CD14-positive monocyte (primary cell): ENCODE measurements around the gene LIN7B. TPM values are rescaled to one million over a fixed set of nuclear protein-coding genes. Genes with fewer than 3 reads are reported as not detected.
"Not testable (repeated sequence)": the region's sequence is repeated elsewhere in the genome, so short reads cannot be mapped to it uniquely, and the experiment has no call there.

Source experiments
- DNase-seq, 3 donors: peaks; one replicate each; pipeline ENCODE4 v3.0.0-alpha.2; 2011 to 2022
- H2AFZ ChIP-seq: 2 replicates; pipeline ENCODE4 v1.6.0; 2012; ENCODE audit warnings: mild to moderate bottlenecking, low read depth, low read length, inconsistent platforms; ENCODE audit not compliant: insufficient read depth, poor library complexity, severe bottlenecking
- H3K27ac ChIP-seq, 2 donors: 1 replicate in 1 of 2; 2 replicates in 1 of 2; pipeline ENCODE4 v1.5.1; 2012 to 2013; ENCODE audit warnings: low read length in 2 of 2, control low read depth in 1 of 2, inconsistent platforms in 1 of 2, low read depth in 1 of 2, mild to moderate bottlenecking in 1 of 2
- H3K27me3 ChIP-seq, 2 donors: one replicate each; pipeline versions ENCODE4 v1.6.0 to v1.6.1; 2011 to 2013; ENCODE audit warnings: low read length in 2 of 2; ENCODE audit not compliant: control insufficient read depth in 2 of 2, insufficient read depth in 2 of 2
- H3K36me3 ChIP-seq, 2 donors: replicated peaks in 1 of 2; 1 replicate in 1 of 2; 2 replicates in 1 of 2; pipeline versions ENCODE4 v1.5.1 to v1.6.1; 2012 to 2013; ENCODE audit warnings: low read length in 2 of 2, control low read depth in 1 of 2, inconsistent platforms in 1 of 2, mild to moderate bottlenecking in 1 of 2; ENCODE audit not compliant: insufficient read depth in 2 of 2, control insufficient read depth in 1 of 2
- H3K4me1 ChIP-seq, 2 donors: 1 replicate in 1 of 2; 2 replicates in 1 of 2; pipeline versions ENCODE4 v1.5.1 to v1.6.1; 2012 to 2013; ENCODE audit warnings: low read length in 2 of 2, control low read depth in 1 of 2, inconsistent platforms in 1 of 2, mild to moderate bottlenecking in 1 of 2, moderate library complexity in 1 of 2; ENCODE audit not compliant: insufficient read depth in 2 of 2, control insufficient read depth in 1 of 2
- H3K4me2 ChIP-seq: replicated peaks from 2 replicates; pipeline ENCODE3; 2012; ENCODE audit warnings: low read length, moderate library complexity, mild to moderate bottlenecking; ENCODE audit not compliant: poor library complexity, severe bottlenecking; ENCODE audit errors: extremely low read depth
- H3K4me3 ChIP-seq, 3 experiments: fragments of 200-600 bp in 1 of 3; sonication (generic) in 1 of 3; replicated peaks in 1 of 3; 1 replicate in 2 of 3; 2 replicates in 1 of 3; pipeline ENCODE4 v1.5.1; 2011 to 2013; ENCODE audit warnings: low read length in 3 of 3, mild to moderate bottlenecking in 3 of 3, control low read depth in 2 of 3, low read depth in 2 of 3, inconsistent platforms in 1 of 3, moderate library complexity in 1 of 3
- H3K79me2 ChIP-seq: 2 replicates; pipeline ENCODE4 v1.6.0; 2012; ENCODE audit warnings: mild to moderate bottlenecking, control low read depth, inconsistent platforms, low read length, moderate library complexity; ENCODE audit not compliant: insufficient read depth
- H3K9ac ChIP-seq: 2 replicates; pipeline ENCODE4 v1.6.0; 2017; ENCODE audit warnings: low read length, mild to moderate bottlenecking; ENCODE audit not compliant: insufficient read depth, poor library complexity, severe bottlenecking
- H3K9me3 ChIP-seq, 2 donors: replicated peaks in 1 of 2; 1 replicate in 1 of 2; 2 replicates in 1 of 2; pipeline versions ENCODE4 v1.5.1 to v1.6.1; 2012 to 2013; ENCODE audit warnings: low read length in 2 of 2, control low read depth in 1 of 2; ENCODE audit not compliant: control insufficient read depth in 1 of 2, insufficient read depth in 1 of 2
- H4K20me1 ChIP-seq: 2 replicates; pipeline ENCODE4 v1.6.0; 2012; ENCODE audit warnings: mild to moderate bottlenecking, low read length, control low read depth, moderate library complexity; ENCODE audit not compliant: insufficient read depth
- H3K27ac Mint-ChIP-seq, 7 donors: one replicate each; pipeline ENCODE4 v1.8.0; 2020; ENCODE audit warnings: mild to moderate bottlenecking in 7 of 7, mixed read lengths in 7 of 7, moderate library complexity in 6 of 7, inconsistent platforms in 2 of 7
- H3K27me3 Mint-ChIP-seq, 3 donors: one replicate each; pipeline ENCODE4 v1.8.0; 2021 to 2022; ENCODE audit warnings: low read depth in 3 of 3, mild to moderate bottlenecking in 3 of 3, mixed read lengths in 3 of 3, moderate library complexity in 3 of 3, inconsistent platforms in 1 of 3
- H3K36me3 Mint-ChIP-seq, 2 donors: one replicate each; pipeline ENCODE4 v1.8.0; 2020; ENCODE audit warnings: mixed read lengths in 2 of 2, inconsistent platforms in 1 of 2, mild to moderate bottlenecking in 1 of 2
- H3K4me1 Mint-ChIP-seq: one replicate; pipeline ENCODE4 v1.8.0; 2020; ENCODE audit warnings: mild to moderate bottlenecking, mixed read lengths
- H3K4me3 Mint-ChIP-seq, 2 donors: one replicate each; pipeline ENCODE4 v1.8.0; 2020; ENCODE audit warnings: mild to moderate bottlenecking in 2 of 2, mixed read lengths in 2 of 2, moderate library complexity in 1 of 2
- H3K9me3 Mint-ChIP-seq, 7 donors: one replicate each; pipeline ENCODE4 v1.8.0; 2020 to 2022; ENCODE audit warnings: mixed read lengths in 7 of 7, mild to moderate bottlenecking in 6 of 7, moderate library complexity in 6 of 7, inconsistent platforms in 2 of 7
- WGBS: methylation state at CpG from one replicate; pipeline ENCODE4 v1.1.5; 2013; ENCODE audit warnings: missing lambda C conversion rate; ENCODE audit not compliant: insufficient coverage; 5-methylcytosine and 5-hydroxymethylcytosine counted together
- intact Hi-C, 2 donors: fragments of 100-400 bp; cut with micrococcal nuclease; formaldehyde crosslinking; loops; one replicate each; pipeline versions ENCODE4 v1.15.0 to v1.15.1; 2023
- polyA plus RNA-seq, 3 donors: library from polyadenylated mRNA; depleted of rRNA in 1 of 3; unstranded in 2 of 3; stranded (reverse) in 1 of 3; fragments of 300-500 nt in 2 of 3; fragments of >200 nt in 1 of 3; fragmentation: Illumina TruSeq in 2 of 3; gene quantifications; 1 replicate in 2 of 3; 2 replicates in 1 of 3; pipeline ENCODE4 v1.2.3, GENCODE V29; 2012 to 2021
- TF ChIP-seq, protein P1 (sequence below): fragments of 200-600 bp; IDR thresholded peaks from one replicate; pipeline ENCODE4 v1.8.0; 2022; ENCODE audit warnings: antibody characterized with exemption, mild to moderate bottlenecking

Gene LIN7B
- polyA plus RNA-seq, 3 donors: 4.1 to 9.2 (median 4.2) TPM

DNA sequence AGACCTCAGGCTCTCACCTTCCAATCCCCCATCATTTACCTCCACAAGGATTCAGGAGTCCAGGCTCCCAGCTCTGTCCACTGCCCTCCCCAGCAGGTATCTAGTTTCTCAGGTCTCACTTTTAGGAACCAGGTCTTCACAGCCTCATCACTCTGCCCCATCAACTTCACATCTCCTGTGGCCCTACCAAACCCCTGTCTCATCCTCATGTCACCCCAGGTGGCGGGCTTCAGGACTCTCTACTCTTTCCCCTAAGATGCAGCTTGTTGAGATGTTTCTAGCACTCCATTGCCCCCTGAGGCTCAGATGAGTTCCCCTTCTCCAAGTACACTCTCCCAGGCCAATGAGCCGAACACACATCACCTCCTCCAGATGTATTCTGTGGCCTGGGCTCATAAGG lies 6.7 kb downstream of the LIN7B start:
- Mint-ChIP-seq H3K36me3 (peaks cover 2 to 9% of the 10 kb centered on the region in 2 donors), H3K4me1 (peaks cover 33% of the 10 kb centered on the region), H3K9me3 (peaks cover 3 to 22% (median 11%) of the 10 kb centered on the region in 7 donors), H3K4me3 (peak overlapping the region in 1 of 2 donors; percentile 84), H3K27ac (no peak overlapping the region), H3K27me3 (peaks cover 36 to 49% (median 39%) of the 10 kb centered on the region in 3 donors)
- Histone ChIP-seq H2AFZ (no peak overlapping the region), H3K4me3 (no peak overlapping the region), H3K4me2 (no peak overlapping the region), H3K79me2 (no peaks in the 10 kb centered on the region), H3K27me3 (peaks cover 15 to 25% of the 10 kb centered on the region in 2 donors), H4K20me1 (no peaks in the 10 kb centered on the region), H3K9ac (no peak overlapping the region), H3K36me3 (no peaks in the 10 kb centered on the region), H3K4me1 (peaks cover 27 to 40% of the 10 kb centered on the region in 2 donors), H3K27ac (no peak overlapping the region), H3K9me3 (no peaks in the 10 kb centered on the region)
- no peak for DNase-seq
- WGBS: 75% methylated on average over 1 of the region's 2 CpGs
- TF ChIP-seq, protein P1, sequence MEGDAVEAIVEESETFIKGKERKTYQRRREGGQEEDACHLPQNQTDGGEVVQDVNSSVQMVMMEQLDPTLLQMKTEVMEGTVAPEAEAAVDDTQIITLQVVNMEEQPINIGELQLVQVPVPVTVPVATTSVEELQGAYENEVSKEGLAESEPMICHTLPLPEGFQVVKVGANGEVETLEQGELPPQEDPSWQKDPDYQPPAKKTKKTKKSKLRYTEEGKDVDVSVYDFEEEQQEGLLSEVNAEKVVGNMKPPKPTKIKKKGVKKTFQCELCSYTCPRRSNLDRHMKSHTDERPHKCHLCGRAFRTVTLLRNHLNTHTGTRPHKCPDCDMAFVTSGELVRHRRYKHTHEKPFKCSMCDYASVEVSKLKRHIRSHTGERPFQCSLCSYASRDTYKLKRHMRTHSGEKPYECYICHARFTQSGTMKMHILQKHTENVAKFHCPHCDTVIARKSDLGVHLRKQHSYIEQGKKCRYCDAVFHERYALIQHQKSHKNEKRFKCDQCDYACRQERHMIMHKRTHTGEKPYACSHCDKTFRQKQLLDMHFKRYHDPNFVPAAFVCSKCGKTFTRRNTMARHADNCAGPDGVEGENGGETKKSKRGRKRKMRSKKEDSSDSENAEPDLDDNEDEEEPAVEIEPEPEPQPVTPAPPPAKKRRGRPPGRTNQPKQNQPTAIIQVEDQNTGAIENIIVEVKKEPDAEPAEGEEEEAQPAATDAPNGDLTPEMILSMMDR: no peak
- intact Hi-C loops: no loop called here

DNA sequence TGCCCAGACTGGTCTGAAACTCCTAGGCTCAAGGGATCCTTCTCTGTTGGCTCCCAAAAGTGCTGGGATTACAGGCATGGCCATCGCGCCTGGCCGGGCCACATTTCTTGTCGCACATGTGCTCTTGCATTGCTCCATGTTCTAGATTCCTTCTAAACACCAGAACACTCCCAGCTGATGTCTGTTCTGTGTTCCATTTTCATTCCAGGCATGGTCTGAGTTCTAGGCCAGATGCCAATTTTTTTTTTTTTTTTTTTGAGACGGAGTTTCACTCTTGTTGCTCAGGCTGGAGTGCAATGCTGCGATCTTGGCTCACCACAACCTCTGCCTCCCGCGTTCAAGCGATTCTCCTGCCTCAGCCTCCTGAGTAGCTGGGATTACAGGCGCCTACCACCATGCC lies 7.7 kb downstream of the LIN7B start:
- DNase-seq: not testable (repeated sequence)

DNA sequence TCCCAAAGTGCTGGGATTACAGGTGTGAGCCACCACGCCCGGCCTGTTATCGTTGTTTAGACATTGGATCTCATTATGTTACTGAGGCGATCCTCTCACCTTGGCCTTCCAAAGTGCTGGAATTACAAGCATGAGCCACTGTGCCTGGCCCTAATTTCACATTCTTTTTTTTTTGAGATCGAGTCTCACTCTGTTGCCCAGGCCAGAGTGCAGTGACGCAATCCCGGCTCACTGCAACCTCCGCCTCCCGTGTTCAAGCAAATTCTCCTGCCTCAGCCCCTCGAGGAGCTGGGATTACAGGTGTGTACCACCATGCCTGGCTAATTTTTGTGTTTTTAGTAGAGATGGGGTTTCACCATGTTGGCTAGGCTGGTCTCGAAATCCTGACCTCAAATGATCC lies 9.1 kb downstream of the LIN7B start:
- 94% methylated on average over 5 of the region's 11 CpGs for WGBS

More for the DNA sequence above, 7.7 kb downstream of the LIN7B start:
- H3K4me3 ChIP-seq, H3K27ac ChIP-seq, H3K9ac ChIP-seq, H3K4me2 ChIP-seq, H3K79me2 ChIP-seq, H4K20me1 ChIP-seq, intact Hi-C loops, H2AFZ ChIP-seq, H3K36me3 ChIP-seq, H3K9me3 ChIP-seq, H3K27ac Mint-ChIP-seq, H3K36me3 Mint-ChIP-seq: not testable (repeated sequence)
- Mint-ChIP-seq H3K9me3 (peaks cover 0 to 19% (median 7%) of the 10 kb centered on the region in 7 donors), H3K4me3 (peak overlapping the region in 1 of 2 donors; percentile 63), H3K4me1 (peaks cover 25% of the 10 kb centered on the region), H3K27me3 (peaks cover 38 to 55% (median 39%) of the 10 kb centered on the region in 3 donors)
- Histone ChIP-seq H3K4me1 (peaks cover 20 to 32% of the 10 kb centered on the region in 2 donors), H3K27me3 (peaks cover 15 to 25% of the 10 kb centered on the region in 2 donors)
- WGBS: 80% methylated on average over 5 of the region's 10 CpGs

More for the DNA sequence above, 9.1 kb downstream of the LIN7B start:
- H3K4me2 ChIP-seq, H2AFZ ChIP-seq, DNase-seq, H3K36me3 ChIP-seq, H3K36me3 Mint-ChIP-seq, H3K9me3 ChIP-seq, intact Hi-C loops, H4K20me1 ChIP-seq, H3K27ac ChIP-seq, H3K79me2 ChIP-seq, H3K27ac Mint-ChIP-seq, H3K9ac ChIP-seq, H3K4me3 Mint-ChIP-seq, H3K4me3 ChIP-seq: not testable (repeated sequence)
- H3K4me1 ChIP-seq: peaks cover 18 to 29% of the 10 kb centered on the region in 2 donors
- H3K27me3 Mint-ChIP-seq: peaks cover 37 to 59% (median 40%) of the 10 kb centered on the region in 3 donors
- peaks cover 14% of the 10 kb centered on the region for H3K4me1 Mint-ChIP-seq
- peaks cover 3 to 21% (median 13%) of the 10 kb centered on the region in 7 donors for H3K9me3 Mint-ChIP-seq
- peaks cover 15 to 25% of the 10 kb centered on the region in 2 donors for H3K27me3 ChIP-seq
